NCI-H146 (cell line): ENCODE data around the gene KLF6.

Experiments used
- DNase-seq: peaks from one replicate; lab custom pipeline; 2025; lab: John Stamatoyannopoulos, UW

The KLF6 gene

GRCh38 chr10:3774814-3775695 lies 10.0 kb downstream of the KLF6 start:
- no peak for DNase-seq

GRCh38 chr10:3774018-3774813 lies 10.8 kb downstream of the KLF6 start:
- DNase-seq = no peak

DNA sequence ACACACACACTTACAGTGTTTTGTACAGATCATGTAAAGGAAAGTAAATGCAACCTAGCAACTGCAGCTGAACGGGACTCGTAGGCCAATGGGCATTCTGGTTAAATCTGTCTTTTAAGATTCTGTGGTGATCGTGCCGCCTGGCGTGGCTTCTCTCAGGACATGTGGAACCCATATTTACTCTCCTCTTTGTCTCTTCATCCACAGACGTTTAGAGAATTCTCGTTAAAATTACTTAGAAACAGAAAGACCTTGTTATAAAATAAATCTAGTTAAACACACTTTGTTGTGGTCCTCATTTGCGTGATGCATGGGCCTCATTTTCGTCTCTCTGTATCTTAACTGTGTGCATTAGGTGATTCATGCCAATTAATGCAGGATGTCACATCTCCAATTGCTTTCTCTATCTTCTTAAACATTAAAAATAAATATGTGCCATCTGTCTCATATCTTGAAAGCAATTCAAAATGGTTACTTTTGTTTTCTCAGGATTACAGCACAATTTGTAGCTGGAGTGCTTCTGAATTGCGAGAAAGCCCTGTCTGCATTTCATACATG lies 11.5 kb downstream of the KLF6 start:
- DNase-seq = no peak

DNA sequence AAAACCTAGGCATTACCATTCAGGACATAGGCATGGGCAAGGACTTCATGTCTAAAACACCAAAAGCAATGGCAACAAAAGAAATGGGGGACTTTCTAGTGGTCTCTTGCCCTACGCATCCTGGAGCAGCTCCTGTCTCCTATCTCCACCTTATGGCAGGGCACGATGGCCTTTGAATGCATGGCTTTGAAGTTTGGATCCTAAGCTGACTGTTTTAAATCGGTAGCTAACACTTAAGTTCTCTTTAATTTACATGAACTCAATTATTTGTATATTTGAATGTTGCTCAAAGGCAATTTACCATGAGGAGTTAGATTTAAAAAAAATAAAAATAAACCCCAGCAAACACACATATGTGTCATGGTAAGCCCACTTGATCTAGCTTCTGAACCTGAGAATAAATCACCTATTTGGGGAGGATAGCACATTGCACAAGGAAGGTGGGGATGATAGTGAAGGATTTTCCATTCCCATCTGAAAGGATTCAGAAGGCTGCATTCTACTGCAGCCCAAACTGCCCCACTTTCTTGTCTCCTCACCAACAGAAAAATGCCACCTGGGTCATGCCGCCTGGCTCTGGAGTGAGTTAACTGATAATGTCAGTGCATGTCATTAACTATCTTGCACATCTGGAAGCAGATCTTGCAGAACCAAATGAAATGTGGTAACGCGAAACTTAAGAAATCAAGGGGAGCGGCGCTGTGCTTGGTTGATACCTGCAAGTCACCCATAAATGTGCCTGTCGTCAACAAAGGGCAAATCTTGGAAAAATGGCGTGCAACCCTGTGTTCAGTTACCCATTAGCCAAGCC lies 12.4 kb downstream of the KLF6 start:
- no peak for DNase-seq

GRCh38 chr10:3770611-3771110 lies 14.3 kb downstream of the KLF6 start:
- DNase-seq = no peak

DNA sequence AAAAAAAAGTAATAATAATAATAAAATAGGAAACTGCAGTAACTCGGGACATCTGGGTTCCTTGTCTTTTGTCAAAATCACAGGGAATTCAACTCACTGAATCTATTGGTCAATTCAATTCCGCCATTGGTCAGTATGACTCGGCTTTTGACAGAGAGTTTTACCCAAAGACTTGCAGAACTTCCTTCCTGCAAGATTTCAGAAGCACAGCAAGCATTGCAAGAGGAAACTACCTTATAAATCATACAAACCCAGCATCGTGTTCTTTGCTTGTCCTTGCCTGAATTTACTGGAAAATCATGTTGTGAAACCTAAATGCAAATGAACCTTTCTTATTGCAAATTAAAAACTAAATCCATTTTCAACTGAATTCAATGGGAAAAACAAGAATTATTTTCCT lies 15.5 kb downstream of the KLF6 start:
- DNase-seq = no peak

DNA sequence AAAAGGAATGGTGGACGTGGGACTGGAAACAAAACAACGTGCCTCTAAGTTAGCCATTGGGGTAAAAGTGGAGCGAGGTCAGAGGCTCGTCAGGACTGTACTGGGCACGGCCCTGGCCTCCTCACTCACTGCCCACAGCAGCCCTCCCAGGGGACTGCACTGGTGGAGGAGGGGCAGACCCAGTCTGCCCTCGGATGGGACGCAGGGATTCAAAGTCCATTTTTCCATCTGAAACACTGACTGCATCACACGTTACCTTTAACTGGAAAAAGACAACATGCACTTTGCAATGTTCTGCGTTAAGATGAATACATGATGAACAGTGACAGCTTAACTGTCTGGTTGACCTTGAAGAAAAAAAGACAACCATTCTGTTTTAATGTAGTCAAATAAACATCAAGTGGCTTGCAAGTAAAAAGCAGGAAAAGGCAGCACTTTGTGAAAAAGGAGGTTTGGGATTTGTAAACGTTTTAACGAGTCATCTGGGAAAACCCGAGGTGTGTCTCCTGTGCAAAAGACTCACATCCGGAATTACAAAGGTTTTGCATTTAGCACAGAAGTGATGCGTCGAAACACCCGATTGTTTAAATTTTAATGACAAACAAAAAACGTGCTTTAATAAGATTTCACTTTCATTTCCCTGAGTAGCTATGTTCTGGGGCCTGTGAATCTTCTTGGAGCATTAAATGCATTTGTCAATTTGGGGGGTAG lies 18.8 kb downstream of the KLF6 start:
- DNase-seq = no peak

GRCh38 chr10:3765146-3765545 lies 19.9 kb downstream of the KLF6 start:
- no peak for DNase-seq

DNA sequence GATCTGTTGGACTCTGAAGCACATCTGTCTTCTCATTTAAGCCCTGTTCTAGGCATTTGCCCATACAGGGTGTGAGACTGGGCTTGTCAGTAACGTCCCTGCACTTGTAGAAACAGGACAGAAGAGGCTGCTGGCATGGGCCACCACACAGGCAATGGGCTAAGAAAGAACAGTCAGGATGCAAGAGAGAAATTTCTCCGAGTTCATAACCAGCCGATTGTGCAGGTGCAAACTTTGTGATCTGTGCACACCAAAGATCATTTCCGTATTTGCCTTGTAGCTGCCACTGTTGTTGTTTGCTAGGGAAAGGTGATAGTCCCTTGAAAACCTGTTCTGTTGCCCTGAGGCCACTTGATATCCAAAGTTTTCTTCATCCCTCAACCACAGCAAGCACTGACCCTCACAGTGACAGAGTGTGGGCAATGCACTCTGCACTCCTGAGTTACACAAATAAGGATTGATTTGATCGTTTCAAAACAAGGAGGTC lies 20.3 kb downstream of the KLF6 start:
- no peak for DNase-seq

- no peak for DNase-seq
These were observed 21.0 kb downstream of the KLF6 start for GRCh38 chr10:3763852-3764625.

DNA sequence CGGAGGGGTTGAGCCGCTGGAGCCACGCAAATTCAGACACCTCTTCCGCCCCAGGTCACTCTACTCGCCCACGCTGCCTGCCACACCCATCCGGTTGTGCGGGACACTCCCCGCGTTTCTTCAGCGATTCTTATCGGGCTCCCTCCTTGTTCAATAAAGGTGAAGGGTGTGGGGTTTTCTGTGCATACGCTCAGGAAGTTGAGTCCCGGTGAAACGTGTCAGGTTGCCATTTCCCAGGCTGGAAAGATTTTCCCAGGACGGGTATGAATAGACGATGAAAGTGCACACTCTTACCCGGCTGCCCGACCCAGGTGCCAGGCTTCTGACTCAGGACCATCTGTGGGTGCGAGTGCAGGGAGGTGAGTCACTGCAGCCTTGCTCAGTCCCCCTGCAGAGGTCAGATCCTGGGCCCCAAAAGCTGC lies 22.0 kb downstream of the KLF6 start:
- no peak for DNase-seq

DNA sequence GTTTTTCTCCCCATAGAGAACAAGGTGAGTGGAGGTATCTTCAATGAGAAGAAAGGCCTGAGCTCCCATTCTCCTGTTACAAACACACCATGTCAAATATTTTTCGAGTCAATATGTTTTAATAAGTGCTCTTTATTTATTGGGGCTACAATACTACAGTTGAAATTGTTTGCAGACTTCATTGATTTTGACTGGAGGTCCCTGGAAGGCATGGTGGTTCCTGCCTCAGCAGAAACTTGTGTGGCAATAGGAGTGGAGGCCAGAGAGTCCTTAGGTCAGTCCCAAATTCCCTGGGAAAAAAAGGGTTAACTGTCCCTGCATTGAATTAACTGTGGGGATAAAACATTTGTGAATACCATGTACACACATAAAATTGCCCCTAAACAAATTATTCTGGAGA lies 22.7 kb downstream of the KLF6 start:
- no peak for DNase-seq

DNA sequence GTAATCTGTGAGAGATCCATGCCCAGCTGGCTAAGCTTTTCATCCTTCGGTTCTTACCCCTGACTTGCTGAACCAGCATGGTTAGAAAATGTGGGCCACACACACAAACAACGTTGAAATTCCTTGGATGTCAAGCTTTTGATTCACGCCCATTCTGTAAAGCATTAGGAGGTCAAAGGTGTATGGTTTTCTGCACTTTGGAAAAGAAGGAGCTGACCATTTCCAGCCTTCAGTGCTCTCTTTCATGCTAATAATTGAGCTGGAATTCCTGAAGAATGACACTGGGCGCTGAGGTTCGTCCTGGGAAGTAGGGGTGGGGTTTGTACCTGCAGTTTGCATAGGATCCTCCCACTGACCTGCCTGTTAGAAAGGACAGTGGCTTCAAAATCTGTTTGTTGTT lies 23.1 kb downstream of the KLF6 start:
- DNase-seq = no peak

DNA sequence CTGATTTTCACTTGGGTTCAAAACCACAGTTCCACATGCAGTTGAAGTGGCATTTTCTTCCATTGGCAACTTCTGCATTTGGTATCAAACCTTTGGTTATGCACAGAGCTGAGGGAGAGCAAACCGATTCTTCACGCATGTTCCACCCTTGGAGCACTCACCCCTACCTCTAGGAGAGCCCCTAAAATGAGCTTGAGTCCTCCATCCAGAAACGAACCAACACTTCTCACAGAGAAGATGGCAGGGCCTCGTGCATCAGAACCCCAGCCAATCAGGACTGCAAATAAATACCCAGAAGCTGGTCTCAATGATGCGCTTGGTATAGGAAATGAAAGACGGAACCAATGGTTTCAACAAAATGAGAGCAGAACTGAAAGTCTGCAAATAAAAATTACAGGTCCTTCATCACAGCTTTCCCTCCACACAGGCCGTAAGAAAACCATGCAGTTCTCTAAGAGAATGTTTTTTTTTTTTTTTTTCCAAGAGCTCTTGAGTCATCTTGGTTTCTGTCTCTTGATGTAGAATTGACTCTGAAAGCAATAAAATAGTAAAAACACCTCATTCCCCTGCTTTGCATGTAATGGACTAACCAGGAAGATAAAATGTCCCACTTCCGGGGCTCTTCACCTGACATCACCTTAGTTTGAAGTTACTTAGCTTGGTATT lies 23.9 kb downstream of the KLF6 start:
- DNase-seq = no peak

DNA sequence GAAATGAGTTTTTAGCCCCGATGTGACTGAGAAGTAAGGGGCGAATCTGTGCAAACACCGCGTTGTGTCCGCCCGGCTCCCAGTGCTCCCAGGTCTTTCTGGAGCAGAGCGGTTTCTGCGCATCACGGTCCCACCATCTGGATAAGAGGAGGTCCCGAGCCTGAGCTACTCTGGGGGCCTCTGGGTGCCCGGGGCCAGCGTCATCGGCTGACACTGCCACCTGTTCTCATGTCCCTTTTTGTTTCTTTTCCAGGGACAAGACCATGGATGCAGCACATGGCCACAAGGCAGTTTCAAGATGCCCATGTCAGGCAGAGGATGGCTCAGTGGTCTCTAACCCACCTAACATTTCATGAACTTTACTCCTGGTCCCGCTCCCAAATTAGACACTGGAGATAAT lies 24.9 kb downstream of the KLF6 start:
- DNase-seq = no peak

- DNase-seq = no peak
These were observed 25.6 kb downstream of the KLF6 start for GRCh38 chr10:3759397-3759796.

GRCh38 chr10:3758491-3758970 lies 26.5 kb downstream of the KLF6 start:
- no peak for DNase-seq

DNA sequence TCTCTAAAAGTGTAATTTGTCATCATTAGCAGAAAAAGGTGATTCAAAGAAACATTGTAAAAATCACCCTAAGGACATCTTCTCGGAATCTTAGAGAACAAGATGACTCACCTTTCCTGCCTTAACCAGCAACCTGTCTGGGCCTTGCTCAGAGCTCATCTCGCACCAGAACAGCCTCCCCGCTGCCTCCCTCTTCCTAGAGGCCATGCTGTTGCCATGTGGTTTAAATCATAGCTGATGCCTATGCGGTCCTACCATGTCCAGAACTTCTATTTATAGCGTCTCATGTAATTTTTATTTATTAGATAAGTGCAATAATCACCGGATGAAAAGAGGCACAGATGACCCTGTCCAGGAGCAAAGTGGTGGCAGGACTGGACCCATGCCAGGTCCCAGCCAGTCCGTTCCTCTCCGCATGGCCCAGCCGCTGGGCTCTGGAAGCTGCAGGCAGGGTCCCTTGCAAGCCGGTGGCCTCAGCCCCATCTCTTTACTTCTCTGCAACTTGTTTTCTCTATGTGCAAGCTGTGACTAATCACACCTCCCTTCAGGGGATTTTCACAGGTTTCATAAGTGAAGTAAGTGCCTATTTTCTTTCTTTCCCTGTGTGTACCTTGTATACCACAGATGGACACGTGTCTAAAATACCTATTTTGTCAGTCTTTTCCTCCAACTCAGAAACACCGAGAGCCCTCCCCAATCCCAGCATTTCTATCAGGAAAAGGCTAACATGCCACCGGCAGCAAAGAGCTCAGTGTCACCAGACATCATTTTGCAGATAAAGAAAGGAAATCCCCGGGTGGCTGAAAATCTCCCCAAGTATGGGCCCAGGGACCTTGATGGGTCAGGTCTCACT lies 27.1 kb downstream of the KLF6 start:
- no peak for DNase-seq

DNA sequence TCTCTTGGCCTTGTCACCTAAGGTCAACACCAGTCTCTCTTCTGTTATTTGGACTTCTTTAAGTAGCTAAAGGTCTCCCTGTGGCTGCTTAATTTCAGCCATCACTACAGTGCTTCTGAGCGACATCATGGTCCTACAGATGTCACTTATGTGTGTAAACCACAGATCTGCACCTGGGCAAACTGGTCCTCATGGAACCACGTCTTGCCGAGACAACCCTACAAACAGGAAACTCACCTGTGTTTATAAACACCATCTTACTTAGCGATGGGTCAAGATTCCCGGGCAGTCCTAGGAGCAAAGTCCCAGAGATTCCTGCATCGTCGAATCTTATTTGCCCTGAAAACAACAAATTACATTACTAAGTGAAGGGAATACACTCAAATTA lies 27.8 kb downstream of the KLF6 start:
- no peak for DNase-seq
